OCI-LY7 (cell line): Measurements from ENCODE around the gene SLC22A7.

Experiments
- EZH2phosphoT487 ChIP-seq: fragments of 200-600 bp; sonication (generic); IDR thresholded peaks from 2 replicates; pipeline ENCODE4 v1.6.1; 2018; ENCODE audit warnings: low read depth, borderline replicate concordance, mild to moderate bottlenecking, mixed run types, antibody characterized with exemption, low read length, moderate library complexity, mixed read lengths
- TF ChIP-seq, protein P1 (sequence below): fragments of 200-600 bp; sonication (generic); conservative IDR thresholded peaks from 2 replicates; pipeline ENCODE4 v1.5.1; 2014; ENCODE audit warnings: mild to moderate bottlenecking, antibody characterized with exemption, low read length, moderate library complexity, mixed read lengths

DNA sequence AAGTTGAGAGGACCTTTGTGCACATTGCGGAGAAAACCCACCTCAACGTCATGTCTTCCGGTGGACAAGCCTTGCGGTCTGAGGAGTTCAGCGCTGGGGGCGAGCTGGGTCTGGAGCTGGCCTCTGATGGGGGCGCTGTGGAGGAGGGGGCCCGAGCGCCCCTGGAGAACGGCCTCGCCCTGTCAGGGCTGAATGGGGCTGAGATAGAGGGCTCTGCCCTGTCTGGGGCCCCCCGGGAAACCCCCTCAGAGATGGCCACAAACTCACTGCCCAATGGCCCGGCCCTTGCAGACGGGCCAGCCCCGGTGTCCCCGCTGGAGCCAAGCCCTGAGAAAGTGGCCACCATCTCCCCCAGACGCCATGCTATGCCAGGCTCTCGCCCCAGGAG lies 14.6 kb upstream of the SLC22A7 start:
- TF ChIP-seq, protein P1, sequence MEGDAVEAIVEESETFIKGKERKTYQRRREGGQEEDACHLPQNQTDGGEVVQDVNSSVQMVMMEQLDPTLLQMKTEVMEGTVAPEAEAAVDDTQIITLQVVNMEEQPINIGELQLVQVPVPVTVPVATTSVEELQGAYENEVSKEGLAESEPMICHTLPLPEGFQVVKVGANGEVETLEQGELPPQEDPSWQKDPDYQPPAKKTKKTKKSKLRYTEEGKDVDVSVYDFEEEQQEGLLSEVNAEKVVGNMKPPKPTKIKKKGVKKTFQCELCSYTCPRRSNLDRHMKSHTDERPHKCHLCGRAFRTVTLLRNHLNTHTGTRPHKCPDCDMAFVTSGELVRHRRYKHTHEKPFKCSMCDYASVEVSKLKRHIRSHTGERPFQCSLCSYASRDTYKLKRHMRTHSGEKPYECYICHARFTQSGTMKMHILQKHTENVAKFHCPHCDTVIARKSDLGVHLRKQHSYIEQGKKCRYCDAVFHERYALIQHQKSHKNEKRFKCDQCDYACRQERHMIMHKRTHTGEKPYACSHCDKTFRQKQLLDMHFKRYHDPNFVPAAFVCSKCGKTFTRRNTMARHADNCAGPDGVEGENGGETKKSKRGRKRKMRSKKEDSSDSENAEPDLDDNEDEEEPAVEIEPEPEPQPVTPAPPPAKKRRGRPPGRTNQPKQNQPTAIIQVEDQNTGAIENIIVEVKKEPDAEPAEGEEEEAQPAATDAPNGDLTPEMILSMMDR = no peak
- no peak for TF ChIP-seq EZH2phosphoT487
